Measurements from ENCODE around the gene STK24.
A peak's percentile ranks its signal among the peaks of the same experiment; 100 is the strongest.

The STK24 gene

GRCh38 chr13:98457053-98457452 is 119.9 kb downstream of the STK24 start:
- no peak for DNase-seq (ENCODE audit: low read depth in 1 of 2, low spot score in 1 of 2)

GRCh38 chr13:98456413-98456845 is 120.5 kb downstream of the STK24 start:
- DNase-seq (ENCODE audit: low read depth in 1 of 2, low spot score in 1 of 2) = no peak

GRCh38 chr13:98454389-98454881 is 122.5 kb downstream of the STK24 start:
- DNase-seq (ENCODE audit: low read depth in 1 of 2, low spot score in 1 of 2) = no peak

- no peak for DNase-seq (ENCODE audit: low read depth in 1 of 2, low spot score in 1 of 2)
Measured at GRCh38 chr13:98452851-98453843, 123.8 kb downstream of the STK24 start.

GRCh38 chr13:98451676-98452470 is 125.0 kb downstream of the STK24 start:
- no peak for DNase-seq (ENCODE audit: low read depth in 1 of 2, low spot score in 1 of 2)

GRCh38 chr13:98450539-98451111 is 126.3 kb downstream of the STK24 start:
- no peak for DNase-seq (ENCODE audit: low read depth in 1 of 2, low spot score in 1 of 2)

- DNase-seq (ENCODE audit: low read depth in 1 of 2, low spot score in 1 of 2) = no peak
Measured at GRCh38 chr13:98450026-98450425, 126.9 kb downstream of the STK24 start.

GRCh38 chr13:98449273-98449672 is 127.6 kb downstream of the STK24 start:
- no peak for DNase-seq (ENCODE audit: low read depth in 1 of 2, low spot score in 1 of 2)

GRCh38 chr13:98448642-98448928 is 128.3 kb downstream of the STK24 start:
- no peak for DNase-seq (ENCODE audit: low read depth in 1 of 2, low spot score in 1 of 2)

GRCh38 chr13:98447881-98448641 is 128.8 kb downstream of the STK24 start:
- DNase-seq (ENCODE audit: low read depth in 1 of 2, low spot score in 1 of 2) = no peak

GRCh38 chr13:98447130-98447529 is 129.8 kb downstream of the STK24 start:
- DNase-seq (ENCODE audit: low read depth in 1 of 2, low spot score in 1 of 2) = no peak

- no peak for DNase-seq (ENCODE audit: low read depth in 1 of 2, low spot score in 1 of 2)
Measured at GRCh38 chr13:98446234-98446621, 130.7 kb downstream of the STK24 start.

GRCh38 chr13:98445340-98446233 is 131.3 kb downstream of the STK24 start:
- peak; percentile 59 to 74 for DNase-seq (ENCODE audit: low read depth in 1 of 2, low spot score in 1 of 2)

GRCh38 chr13:98444381-98444780 is 132.5 kb downstream of the STK24 start:
- no peak for DNase-seq (ENCODE audit: low read depth in 1 of 2, low spot score in 1 of 2)

- DNase-seq (ENCODE audit: low read depth in 1 of 2, low spot score in 1 of 2) = no peak
Measured at GRCh38 chr13:98443800-98444325, 133.0 kb downstream of the STK24 start.

GRCh38 chr13:98443329-98443728 is 133.6 kb downstream of the STK24 start:
- DNase-seq (ENCODE audit: low read depth in 1 of 2, low spot score in 1 of 2) = no peak

GRCh38 chr13:98442391-98443230 is 134.3 kb downstream of the STK24 start:
- DNase-seq (ENCODE audit: low read depth in 1 of 2, low spot score in 1 of 2) = no peak

GRCh38 chr13:98441056-98441676 is 135.7 kb downstream of the STK24 start:
- no peak for DNase-seq (ENCODE audit: low read depth in 1 of 2, low spot score in 1 of 2)
